Lung (tissue), 16 donors: ENCODE data around the gene FAM114A2. TPM values are rescaled to one million over a fixed set of nuclear protein-coding genes. Genes with fewer than 3 reads are reported as not detected.

ENCODE experiments used
- ATAC-seq: fragments of 200-7000 bp; cut with Tn5 transposase; one replicate; pipeline ENCODE4 v1.9.1; 2020; ENCODE audit warnings: moderate number of reproducible peaks; ENCODE audit not compliant: insufficient read depth, low FRiP score
- DNase-seq, 3 donors: peaks; one replicate each; pipeline ENCODE4 v3.0.0-alpha.2; 2013 to 2017
- H3K27ac ChIP-seq, 2 donors: one replicate each; pipeline ENCODE4 v1.5.1; 2013; ENCODE audit warnings: mild to moderate bottlenecking in 2 of 2, moderate library complexity in 2 of 2, control low read depth in 1 of 2, inconsistent platforms in 1 of 2, low read depth in 1 of 2, low read length in 1 of 2
- H3K27me3 ChIP-seq, 3 donors: one replicate each; pipeline ENCODE4 v1.5.1; 2013; ENCODE audit warnings: low read length in 2 of 3; ENCODE audit not compliant: control insufficient read depth in 3 of 3, insufficient read depth in 3 of 3
- H3K36me3 ChIP-seq, 4 donors: one replicate each; pipeline ENCODE4 v1.5.1; 2013; ENCODE audit warnings: low read length in 4 of 4, mild to moderate bottlenecking in 1 of 4, moderate library complexity in 1 of 4; ENCODE audit not compliant: control insufficient read depth in 4 of 4, insufficient read depth in 4 of 4
- H3K4me1 ChIP-seq, 5 donors: one replicate each; pipeline ENCODE4 v1.5.1; 2013; ENCODE audit warnings: low read length in 5 of 5, mild to moderate bottlenecking in 2 of 5, moderate library complexity in 1 of 5; ENCODE audit not compliant: control insufficient read depth in 5 of 5, insufficient read depth in 5 of 5
- H3K4me3 ChIP-seq: one replicate; pipeline ENCODE4 v1.5.1; 2013; ENCODE audit warnings: mild to moderate bottlenecking, control low read depth, moderate library complexity
- H3K9ac ChIP-seq, 2 donors: one replicate each; pipeline ENCODE4 v1.5.1; 2013; ENCODE audit warnings: low read length in 2 of 2, control low read depth in 1 of 2; ENCODE audit not compliant: insufficient read depth in 1 of 2
- H3K9me3 ChIP-seq, 4 donors: one replicate each; pipeline ENCODE4 v1.5.1; 2013; ENCODE audit warnings: low read length in 3 of 4, mild to moderate bottlenecking in 1 of 4, moderate library complexity in 1 of 4; ENCODE audit not compliant: control insufficient read depth in 4 of 4, insufficient read depth in 3 of 4
- WGBS, 2 donors: extraction: QIAGEN DNeasy Blood & Tissue Kit; methylation state at CpG; one replicate each; pipeline ENCODE4 v1.1.7; 2013; 5-methylcytosine and 5-hydroxymethylcytosine counted together
- long read RNA-seq, 5 donors: transcript quantifications; one replicate each; lab custom pipeline, GENCODE V29; 2026
- polyA plus RNA-seq, 2 donors: library from polyadenylated mRNA; stranded (reverse); fragments of 200-250 nt; gene quantifications; one replicate each; pipeline ENCODE4 v1.2.1, GENCODE V29; 2013
- total RNA-seq, 2 donors: library from RNA; depleted of rRNA in 1 of 2; stranded (reverse); fragments of >200 nt in 1 of 2; gene quantifications; one replicate each; pipeline ENCODE4 v1.2.1, GENCODE V29; 2014 to 2021
- TF ChIP-seq, protein P1 (sequence below): IDR thresholded peaks from 2 replicates; pipeline ENCODE4 v1.5.1; 2012; ENCODE audit warnings: mild to moderate bottlenecking; ENCODE audit errors: control extremely low read depth, extremely low read depth
- donor health status: control.
- donor health status: control.
- donor health status: Bipolar disorder and iron deficiency.
- donor health status: healthy.
- donor health status: DM: yes; HTN: yes; CAD: no.

The FAM114A2 gene
- 10 to 100 TPM; 35.0 to 49.7 TPM for total RNA-seq
- polyA plus RNA-seq: 10 to 100 TPM in 1 of 2 donors, 1 to 10 TPM in 1; 7.3 to 18.3 TPM
- long read RNA-seq, donor 1, full-length matches to known transcripts: 12 of 12 reads
- long read RNA-seq, donor 1, partial matches to known transcripts: 0 of 12 reads
- long read RNA-seq, donor 1, other reads (novel, unspliced or antisense): 0 of 12 reads
- long read RNA-seq, donor 2, partial matches to known transcripts: 0 of 2 reads
- long read RNA-seq, donor 2, other reads (novel, unspliced or antisense): 0 of 2 reads
- long read RNA-seq, donor 3, full-length matches to known transcripts: 6 of 6 reads
- long read RNA-seq, donor 3, partial matches to known transcripts: 0 of 6 reads
- long read RNA-seq, donor 3, other reads (novel, unspliced or antisense): 0 of 6 reads
- long read RNA-seq, donor 4, partial matches to known transcripts: 0 of 2 reads
- long read RNA-seq, donor 4, other reads (novel, unspliced or antisense): 0 of 2 reads
- long read RNA-seq, donor 5, full-length matches to known transcripts: 7 of 7 reads
- long read RNA-seq, donor 5, partial matches to known transcripts: 0 of 7 reads
- long read RNA-seq, donor 5, other reads (novel, unspliced or antisense): 0 of 7 reads

DNA sequence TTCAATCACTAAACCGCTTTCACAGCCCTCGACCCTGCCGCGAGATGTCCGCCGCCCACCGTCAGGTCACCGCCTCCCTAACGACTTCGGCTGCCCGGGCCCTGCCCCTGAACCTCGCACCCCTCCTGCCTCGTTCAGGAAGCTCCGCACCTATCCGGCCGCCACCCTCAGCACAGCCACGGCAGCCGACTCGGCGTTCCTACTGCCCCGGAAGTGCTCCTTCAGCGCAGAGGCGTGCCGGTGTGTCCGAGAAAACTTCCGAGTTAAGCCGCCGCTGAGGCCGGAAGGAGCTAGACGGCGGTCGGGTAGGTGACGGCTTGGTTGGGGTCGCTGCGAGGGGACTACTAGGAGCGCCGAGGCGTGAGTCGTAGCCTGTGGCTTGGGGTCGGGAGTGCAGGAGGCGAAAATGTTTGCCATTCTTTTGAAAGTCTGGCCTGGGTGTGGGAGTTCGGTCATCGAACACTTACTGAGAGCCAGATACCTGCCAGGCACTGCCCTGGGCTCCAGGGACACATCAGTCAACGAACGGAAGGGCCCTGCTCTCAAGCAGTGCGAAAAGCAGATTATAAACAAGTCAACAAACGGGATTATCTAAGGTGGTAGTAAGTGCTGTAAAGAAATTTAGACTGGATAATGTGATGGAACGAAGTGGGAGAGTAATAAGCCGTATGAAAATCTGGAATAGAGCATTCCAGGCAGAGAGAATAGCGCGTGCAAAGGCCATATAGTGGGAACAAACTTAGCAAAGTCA, at the start of gene FAM114A2, which contains the start of gene MFAP3:
Gene FAM114A2 (minus strand): TSS at position 204 of the 751 bp plus-strand sequence. CDS start 3,957 bp downstream, outside the sequence.
Gene MFAP3 (plus strand): TSS at position 261 of the 751 bp plus-strand sequence. CDS start 10,756 bp downstream, outside the sequence.
- 1% methylated on average over 51 of the region's 51 CpGs for WGBS, 2 donors
- Histone ChIP-seq H3K27me3 (no peaks in the 10 kb centered on the region), H3K27ac (peak within 1 kb of the TSS; percentile 87 to 91), H3K9me3 (no peaks in the 10 kb centered on the region), H3K4me3 (peak within 1 kb of the TSS; percentile 76), H3K36me3 (peaks cover 0 to 8% (median under 1%) of the 10 kb centered on the region in 4 donors), H3K4me1 (peaks cover 0 to 23% (median 12%) of the 10 kb centered on the region in 5 donors), H3K9ac (peak within 1 kb of the TSS; percentile 83 to 98)
- DNase-seq (peak; percentile 90 to 91 (median 90)), ATAC-seq (peak; percentile 99)
- TF ChIP-seq, protein P1, sequence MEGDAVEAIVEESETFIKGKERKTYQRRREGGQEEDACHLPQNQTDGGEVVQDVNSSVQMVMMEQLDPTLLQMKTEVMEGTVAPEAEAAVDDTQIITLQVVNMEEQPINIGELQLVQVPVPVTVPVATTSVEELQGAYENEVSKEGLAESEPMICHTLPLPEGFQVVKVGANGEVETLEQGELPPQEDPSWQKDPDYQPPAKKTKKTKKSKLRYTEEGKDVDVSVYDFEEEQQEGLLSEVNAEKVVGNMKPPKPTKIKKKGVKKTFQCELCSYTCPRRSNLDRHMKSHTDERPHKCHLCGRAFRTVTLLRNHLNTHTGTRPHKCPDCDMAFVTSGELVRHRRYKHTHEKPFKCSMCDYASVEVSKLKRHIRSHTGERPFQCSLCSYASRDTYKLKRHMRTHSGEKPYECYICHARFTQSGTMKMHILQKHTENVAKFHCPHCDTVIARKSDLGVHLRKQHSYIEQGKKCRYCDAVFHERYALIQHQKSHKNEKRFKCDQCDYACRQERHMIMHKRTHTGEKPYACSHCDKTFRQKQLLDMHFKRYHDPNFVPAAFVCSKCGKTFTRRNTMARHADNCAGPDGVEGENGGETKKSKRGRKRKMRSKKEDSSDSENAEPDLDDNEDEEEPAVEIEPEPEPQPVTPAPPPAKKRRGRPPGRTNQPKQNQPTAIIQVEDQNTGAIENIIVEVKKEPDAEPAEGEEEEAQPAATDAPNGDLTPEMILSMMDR: no peak

DNA sequence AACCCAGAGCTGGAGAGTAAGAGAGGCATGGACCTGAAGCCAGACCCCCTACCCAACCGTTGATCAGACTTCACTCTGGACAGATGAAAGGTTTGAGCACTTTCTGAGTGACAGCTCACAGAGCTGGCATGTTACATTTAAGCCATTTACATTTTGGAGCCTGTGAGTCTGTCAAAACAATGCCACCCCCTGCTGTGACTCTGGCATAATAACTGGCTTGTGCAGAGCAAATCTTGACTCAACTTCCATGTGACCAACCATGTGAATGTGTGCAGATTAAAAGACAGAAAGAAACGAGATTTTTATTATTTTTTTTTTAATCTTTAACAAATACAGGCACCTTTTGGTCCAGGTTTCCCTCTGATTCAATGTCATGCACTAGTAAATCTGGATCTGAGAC, 48.5 kb upstream of the FAM114A2 start:
- Histone ChIP-seq H3K9ac (no peak overlapping the region), H3K9me3 (no peaks in the 10 kb centered on the region), H3K4me3 (no peak overlapping the region), H3K4me1 (peaks cover 0 to 9% (median 2%) of the 10 kb centered on the region in 5 donors), H3K27me3 (no peaks in the 10 kb centered on the region), H3K36me3 (no peaks in the 10 kb centered on the region), H3K27ac (no peak overlapping the region)
- WGBS, 2 donors: 41 to 48% methylated on average over 2 of the region's 2 CpGs
- no peak for ATAC-seq
- no peak for DNase-seq
- TF ChIP-seq, protein P1: no peak

- TF ChIP-seq, protein P1: no peak
- Histone ChIP-seq H3K9me3 (no peaks in the 10 kb centered on the region), H3K4me1 (peaks cover 0 to 8% (median 2%) of the 10 kb centered on the region in 5 donors), H3K36me3 (no peaks in the 10 kb centered on the region), H3K27me3 (no peaks in the 10 kb centered on the region), H3K27ac (no peak overlapping the region), H3K9ac (no peak overlapping the region), H3K4me3 (no peak overlapping the region)
- no peak for ATAC-seq
- no peak for DNase-seq
- WGBS, 2 donors: 86 to 89% methylated on average over 4 of the region's 4 CpGs
These were observed 47.9 kb upstream of the FAM114A2 start for GRCh38 chr5:154086641-154087040.
